Mesenchymal stem cell (in vitro differentiated cells and primary cell): ENCODE results near the gene CPT2.
A peak's percentile ranks its signal among the peaks of the same experiment; 100 is the strongest.

Source experiments
- DNase-seq: peaks from one replicate; pipeline ENCODE4 v3.0.0-alpha.2; 2013
- H2AFZ ChIP-seq: one replicate; pipeline ENCODE4 v1.6.1; 2013; ENCODE audit warnings: low read depth, mild to moderate bottlenecking, control low read depth, inconsistent platforms, low read length, moderate library complexity
- H2AK5ac ChIP-seq: 2 replicates; pipeline ENCODE4 v1.6.1; 2013; ENCODE audit warnings: low read length, moderate library complexity, mild to moderate bottlenecking, inconsistent platforms; ENCODE audit not compliant: severe bottlenecking
- H2BK120ac ChIP-seq: one replicate; pipeline ENCODE4 v1.6.1; 2013; ENCODE audit warnings: low read depth, mild to moderate bottlenecking, inconsistent platforms, low read length, moderate library complexity
- H2BK12ac ChIP-seq, 2 experiments: one replicate each; pipeline ENCODE4 v1.6.1; 2013; ENCODE audit warnings: inconsistent platforms in 2 of 2, low read length in 2 of 2, mild to moderate bottlenecking in 2 of 2, moderate library complexity in 2 of 2, control low read depth in 1 of 2
- H2BK15ac ChIP-seq: one replicate; pipeline ENCODE4 v1.6.1; 2013; ENCODE audit warnings: mild to moderate bottlenecking, low read depth, inconsistent platforms; ENCODE audit not compliant: poor library complexity, severe bottlenecking
- H2BK5ac ChIP-seq: 2 replicates; pipeline ENCODE4 v1.6.1; 2013; ENCODE audit warnings: low read depth, mild to moderate bottlenecking, low read length, control low read depth, inconsistent platforms; ENCODE audit not compliant: poor library complexity, severe bottlenecking
- H3K14ac ChIP-seq, 2 experiments: one replicate each; pipeline ENCODE4 v1.6.1; 2013; ENCODE audit warnings: inconsistent platforms in 2 of 2, low read length in 2 of 2, control low read depth in 1 of 2, mild to moderate bottlenecking in 1 of 2, moderate library complexity in 1 of 2
- H3K18ac ChIP-seq, 2 experiments: one replicate each; pipeline ENCODE4 v1.6.1; 2013; ENCODE audit warnings: inconsistent platforms in 2 of 2, low read length in 2 of 2, control low read depth in 1 of 2, low read depth in 1 of 2, mild to moderate bottlenecking in 1 of 2
- H3K23ac ChIP-seq, 2 experiments: one replicate each; pipeline ENCODE4 v1.6.1; 2013; ENCODE audit warnings: inconsistent platforms in 2 of 2, low read length in 2 of 2, mild to moderate bottlenecking in 2 of 2, moderate library complexity in 2 of 2, control low read depth in 1 of 2
- H3K27ac ChIP-seq: 2 replicates; pipeline ENCODE4 v1.5.1; 2013; ENCODE audit warnings: mild to moderate bottlenecking, moderate library complexity, low read length, control low read depth, inconsistent platforms; ENCODE audit not compliant: poor library complexity, severe bottlenecking
- H3K27me3 ChIP-seq, 2 experiments: 2 replicates each; pipeline versions ENCODE4 v1.6.1 to v1.7.0; 2013; ENCODE audit warnings: low read length in 2 of 2, mild to moderate bottlenecking in 2 of 2, moderate library complexity in 2 of 2, control low read depth in 1 of 2, inconsistent platforms in 1 of 2; ENCODE audit not compliant: control insufficient read depth in 1 of 2, insufficient read depth in 1 of 2
- H3K36me3 ChIP-seq, 2 experiments: 2 replicates each; pipeline versions ENCODE4 v1.6.1 to v1.7.0; 2013; ENCODE audit warnings: low read length in 2 of 2, control low read depth in 1 of 2, inconsistent platforms in 1 of 2, low read depth in 1 of 2, mild to moderate bottlenecking in 1 of 2; ENCODE audit not compliant: insufficient read depth in 2 of 2, control insufficient read depth in 1 of 2
- H3K4ac ChIP-seq, 2 experiments: one replicate each; pipeline ENCODE4 v1.6.1; 2013; ENCODE audit warnings: inconsistent platforms in 2 of 2, low read length in 2 of 2, mild to moderate bottlenecking in 2 of 2, moderate library complexity in 2 of 2, control low read depth in 1 of 2, low read depth in 1 of 2
- H3K4me1 ChIP-seq: 2 replicates; pipeline ENCODE4 v1.6.1; 2013; ENCODE audit warnings: low read depth, low read length, control low read depth; ENCODE audit not compliant: control insufficient read depth, insufficient read depth
- H3K4me2 ChIP-seq: 2 replicates; pipeline ENCODE4 v1.6.1; 2013; ENCODE audit warnings: low read length, mild to moderate bottlenecking, inconsistent platforms; ENCODE audit not compliant: poor library complexity, severe bottlenecking
- H3K4me3 ChIP-seq, 2 experiments: 2 replicates each; pipeline versions ENCODE4 v1.5.1 to v1.7.0; 2013; ENCODE audit warnings: low read length in 2 of 2, mild to moderate bottlenecking in 2 of 2, control low read depth in 1 of 2, low read depth in 1 of 2; ENCODE audit not compliant: insufficient read depth in 1 of 2
- H3K79me1 ChIP-seq: replicated peaks from 2 replicates; pipeline ENCODE4 v1.6.1; 2013; ENCODE audit warnings: mild to moderate bottlenecking, control low read depth, low read length, inconsistent platforms; ENCODE audit not compliant: poor library complexity, severe bottlenecking
- H3K9ac ChIP-seq: 2 replicates; pipeline ENCODE4 v1.7.0; 2013; ENCODE audit warnings: mild to moderate bottlenecking, low read length, moderate library complexity
- H3K9me3 ChIP-seq: 2 replicates; pipeline ENCODE4 v1.7.0; 2013; ENCODE audit warnings: mild to moderate bottlenecking, low read length; ENCODE audit not compliant: control insufficient read depth
- H4K8ac ChIP-seq: one replicate; pipeline ENCODE4 v1.6.1; 2013; ENCODE audit warnings: inconsistent platforms, mild to moderate bottlenecking, low read length, moderate library complexity
- H4K91ac ChIP-seq: one replicate; pipeline ENCODE4 v1.6.1; 2013; ENCODE audit warnings: mild to moderate bottlenecking, low read length, inconsistent platforms
- WGBS: methylation state at CpG from one replicate; pipeline ENCODE4 v1.1.7; 2013; ENCODE audit warnings: mixed read lengths; 5-methylcytosine and 5-hydroxymethylcytosine counted together

The CPT2 gene

DNA sequence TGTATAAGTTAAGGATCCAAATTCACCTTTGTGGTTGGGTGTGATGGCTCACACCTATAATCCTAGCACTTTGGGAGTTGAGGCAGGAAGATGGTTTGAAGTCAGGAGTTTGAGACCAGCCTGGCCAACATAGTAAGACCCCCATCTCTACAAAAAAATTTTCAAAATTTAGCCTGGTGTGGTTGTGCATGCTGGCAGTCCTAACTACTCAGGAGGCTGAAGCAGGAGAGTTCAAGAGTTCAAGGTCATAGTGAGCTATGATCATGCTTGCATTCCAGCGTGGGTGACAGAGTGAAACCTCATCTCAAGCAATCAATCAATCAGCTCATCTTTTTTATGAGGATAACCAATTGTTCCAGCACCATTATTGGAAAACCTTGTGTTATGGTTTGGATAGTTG is 37.7 kb upstream of the CPT2 start:
- Histone ChIP-seq H3K4me1 (peaks cover 7% of the 10 kb centered on the region), H2AK5ac (no peak overlapping the region), H2AFZ (no peak overlapping the region), H2BK15ac (no peak overlapping the region), H2BK5ac (no peak overlapping the region), H3K14ac (no peak overlapping the region), H3K4me2 (no peak overlapping the region), H3K18ac (no peak overlapping the region), H3K4me3 (no peak overlapping the region), H4K91ac (no peak overlapping the region), H3K4ac (no peak overlapping the region), H2BK120ac (no peak overlapping the region), H3K36me3 (no peaks in the 10 kb centered on the region), H3K23ac (no peak overlapping the region), H3K27ac (no peak overlapping the region), H3K9me3 (no peaks in the 10 kb centered on the region), H4K8ac (no peak overlapping the region), H3K27me3 (no peaks in the 10 kb centered on the region), H3K9ac (no peak overlapping the region), H2BK12ac (no peak overlapping the region), H3K79me1 (no peaks in the 10 kb centered on the region)
- WGBS = 43% methylated on average over 1 of the region's 1 CpG
- no peak for DNase-seq

DNA sequence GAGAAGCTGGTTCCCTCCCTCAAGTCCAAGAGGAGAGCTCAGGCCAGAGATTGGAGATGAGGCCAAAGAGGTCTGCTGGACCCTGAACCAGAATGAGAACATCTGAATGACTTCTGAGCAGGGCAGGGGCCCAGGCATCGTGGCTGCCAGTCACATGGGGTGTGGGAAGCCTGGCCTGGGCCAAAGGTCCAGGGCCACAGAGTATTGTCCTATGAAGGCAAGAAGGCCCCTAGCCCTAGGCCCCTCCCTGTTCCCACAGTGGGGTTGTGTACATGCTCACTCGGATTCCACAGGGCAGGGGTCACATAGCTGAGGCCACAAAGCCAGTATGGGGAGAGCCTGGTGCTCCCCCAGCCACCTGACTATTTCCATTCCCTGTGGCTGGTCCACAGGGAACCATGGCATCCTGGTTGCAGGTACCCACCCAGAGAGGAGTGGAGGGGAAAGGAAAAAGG is 35.7 kb upstream of the CPT2 start:
- H2BK15ac ChIP-seq = no peak overlapping the region
- no peaks in the 10 kb centered on the region for H3K9me3 ChIP-seq
- H3K4me2 ChIP-seq = no peak overlapping the region

DNA sequence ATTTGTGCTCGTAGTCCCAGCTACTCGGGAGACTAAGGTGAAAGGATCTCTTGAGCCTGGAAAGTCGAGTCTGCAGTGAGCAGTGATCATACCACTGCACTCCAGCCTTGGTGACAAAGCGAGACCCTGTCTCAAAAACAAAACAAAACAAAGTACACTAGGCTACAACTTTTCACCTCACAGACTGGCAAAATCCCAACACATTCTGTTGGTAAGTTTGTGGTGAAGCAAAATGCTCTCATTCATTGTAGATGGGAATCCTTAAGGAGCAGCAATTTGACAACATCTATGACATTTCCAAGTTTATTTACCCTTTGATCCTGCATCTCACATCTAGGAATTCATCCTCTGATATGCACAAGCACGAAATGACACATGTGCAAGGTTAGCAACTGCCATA is 34.0 kb upstream of the CPT2 start:
- Histone ChIP-seq H2AFZ (no peak overlapping the region), H2BK120ac (no peak overlapping the region), H3K9ac (no peak overlapping the region), H4K91ac (no peak overlapping the region), H3K27me3 (no peaks in the 10 kb centered on the region), H2BK12ac (no peak overlapping the region), H2BK15ac (no peak overlapping the region), H3K14ac (no peak overlapping the region), H3K27ac (no peak overlapping the region), H3K9me3 (no peaks in the 10 kb centered on the region), H3K4ac (no peak overlapping the region), H3K4me3 (no peak overlapping the region), H2AK5ac (no peak overlapping the region), H2BK5ac (no peak overlapping the region), H4K8ac (no peak overlapping the region), H3K4me1 (peaks cover 6% of the 10 kb centered on the region), H3K18ac (no peak overlapping the region), H3K4me2 (no peak overlapping the region), H3K79me1 (no peaks in the 10 kb centered on the region), H3K36me3 (peaks cover 0 to 3% of the 10 kb centered on the region in 2 experiments), H3K23ac (no peak overlapping the region)
- no peak for DNase-seq
- 86% methylated on average over 4 of the region's 5 CpGs for WGBS

More for the DNA sequence above, 35.7 kb upstream of the CPT2 start:
- Histone ChIP-seq H3K79me1 (no peaks in the 10 kb centered on the region), H2BK5ac (no peak overlapping the region), H2BK12ac (peak overlapping the region; percentile 29 to 76), H4K8ac (peak overlapping the region; percentile 69), H3K14ac (peak overlapping the region in 1 of 2 experiments; percentile 91), H3K4me3 (no peak overlapping the region), H3K23ac (no peak overlapping the region), H2BK120ac (peak overlapping the region; percentile 54), H3K4ac (peak overlapping the region in 1 of 2 experiments; percentile 39), H3K9ac (no peak overlapping the region), H3K18ac (peak overlapping the region; percentile 46 to 84), H2AFZ (no peak overlapping the region), H3K27ac (no peak overlapping the region), H2AK5ac (no peak overlapping the region), H3K36me3 (no peaks in the 10 kb centered on the region), H4K91ac (peak overlapping the region; percentile 71), H3K4me1 (peaks cover 6% of the 10 kb centered on the region), H3K27me3 (no peaks in the 10 kb centered on the region)
- 45% methylated on average over 2 of the region's 2 CpGs for WGBS
- no peak for DNase-seq

DNA sequence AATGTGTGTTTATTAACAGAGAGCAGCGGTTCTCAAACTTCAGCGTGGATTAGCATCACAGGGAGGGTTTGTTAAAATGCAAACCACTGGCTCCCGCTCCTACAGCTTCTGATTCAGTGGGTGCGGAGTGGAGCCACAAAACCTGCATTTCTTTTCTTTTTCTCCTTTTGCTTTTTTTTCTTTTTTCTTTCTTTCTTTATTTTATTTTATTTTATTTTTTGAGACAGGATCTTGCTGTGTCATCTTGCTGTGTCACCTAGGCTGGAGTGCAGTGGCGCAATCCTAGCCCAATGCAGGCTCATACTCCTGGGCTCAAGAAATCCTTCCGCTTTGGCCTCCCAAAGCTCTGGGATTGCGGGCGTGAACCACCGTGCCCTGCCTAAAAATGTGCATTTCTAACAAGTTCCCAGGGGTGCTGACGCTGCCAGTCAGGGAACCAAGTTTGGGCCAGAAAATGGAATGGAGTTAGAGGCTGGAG is 33.3 kb upstream of the CPT2 start:
- Histone ChIP-seq H3K36me3 (peaks cover 0 to 3% of the 10 kb centered on the region in 2 experiments), H4K91ac (peak overlapping the region; percentile 56), H3K4me3 (no peak overlapping the region), H3K23ac (no peak overlapping the region), H4K8ac (peak overlapping the region; percentile 71), H2BK15ac (no peak overlapping the region), H3K27me3 (no peaks in the 10 kb centered on the region), H3K4me1 (peaks cover 6% of the 10 kb centered on the region), H2AFZ (no peak overlapping the region), H2BK12ac (no peak overlapping the region), H3K9me3 (no peaks in the 10 kb centered on the region), H2AK5ac (no peak overlapping the region), H3K27ac (no peak overlapping the region), H3K14ac (no peak overlapping the region), H3K4me2 (no peak overlapping the region), H3K9ac (no peak overlapping the region), H3K18ac (peak overlapping the region in 1 of 2 experiments; percentile 59), H3K4ac (no peak overlapping the region), H2BK120ac (no peak overlapping the region), H3K79me1 (no peaks in the 10 kb centered on the region), H2BK5ac (no peak overlapping the region)
- no peak for DNase-seq
- WGBS = 71% methylated on average over 9 of the region's 10 CpGs
